Measurements from ENCODE around the gene TLL1.

TLL1 gene

GRCh38 chr4:166043801-166044200, 170.8 kb downstream of the TLL1 start:
- Histone ChIP-seq H3K4me3 (ENCODE audit: low read length) (no peak overlapping the region), H3K9me3 (ENCODE audit: insufficient read depth, low read length) (no peaks in the 10 kb centered on the region), H3K79me2 (ENCODE audit: low read length) (no peaks in the 10 kb centered on the region), H4K20me1 (ENCODE audit: insufficient read depth, low read length) (no peaks in the 10 kb centered on the region), H3K4me1 (ENCODE audit: low read length) (peaks cover 10% of the 10 kb centered on the region), H3K27me3 (ENCODE audit: low read depth, low read length) (no peaks in the 10 kb centered on the region), H3K27ac (ENCODE audit: low read length) (no peak overlapping the region), H3K9ac (ENCODE audit: low read length) (no peak overlapping the region), H3K4me2 (ENCODE audit: low read length) (no peak overlapping the region), H2AFZ (ENCODE audit: low read depth, low read length) (no peak overlapping the region), H3K36me3 (replicated peaks; ENCODE audit: low read depth, low read length) (no peaks in the 10 kb centered on the region)
- TF ChIP-seq CTCF (IDR thresholded peaks at IDR 0.05; ENCODE audit: low read depth, low read length) = no peak
- TF ChIP-seq EZH2phosphoT487 (IDR thresholded peaks at IDR 0.05; ENCODE audit: low read depth) = no peak

GRCh38 chr4:166044871-166045270, 171.8 kb downstream of the TLL1 start:
- Histone ChIP-seq H3K27ac (ENCODE audit: low read length) (no peak overlapping the region), H3K27me3 (ENCODE audit: low read depth, low read length) (no peaks in the 10 kb centered on the region), H3K4me3 (ENCODE audit: low read length) (no peak overlapping the region), H2AFZ (ENCODE audit: low read depth, low read length) (peak overlapping the region; percentile 30; the same call in 1 of the 2 replicates), H3K9me3 (ENCODE audit: insufficient read depth, low read length) (no peaks in the 10 kb centered on the region), H3K9ac (ENCODE audit: low read length) (no peak overlapping the region), H3K36me3 (replicated peaks; ENCODE audit: low read depth, low read length) (no peaks in the 10 kb centered on the region), H3K4me1 (ENCODE audit: low read length) (peaks cover 10% of the 10 kb centered on the region), H4K20me1 (ENCODE audit: insufficient read depth, low read length) (no peaks in the 10 kb centered on the region), H3K79me2 (ENCODE audit: low read length) (no peaks in the 10 kb centered on the region), H3K4me2 (ENCODE audit: low read length) (no peak overlapping the region)
- TF ChIP-seq EZH2phosphoT487 (IDR thresholded peaks at IDR 0.05; ENCODE audit: low read depth) (no peak), CTCF (IDR thresholded peaks at IDR 0.05; ENCODE audit: low read depth, low read length) (no peak)

GRCh38 chr4:166045457-166045856, 172.4 kb downstream of the TLL1 start:
- H3K27me3 ChIP-seq (ENCODE audit: low read depth, low read length) = no peaks in the 10 kb centered on the region
- no peaks in the 10 kb centered on the region for H3K36me3 ChIP-seq (replicated peaks; ENCODE audit: low read depth, low read length)
- H4K20me1 ChIP-seq (ENCODE audit: insufficient read depth, low read length) = no peaks in the 10 kb centered on the region
- H3K4me2 ChIP-seq (ENCODE audit: low read length) = peak overlapping the region; percentile 57
- TF ChIP-seq EZH2phosphoT487 (IDR thresholded peaks at IDR 0.05; ENCODE audit: low read depth) (no peak), CTCF (IDR thresholded peaks at IDR 0.05; ENCODE audit: low read depth, low read length) (no peak)
- H3K9me3 ChIP-seq (ENCODE audit: insufficient read depth, low read length) = no peaks in the 10 kb centered on the region
- H3K79me2 ChIP-seq (ENCODE audit: low read length) = no peaks in the 10 kb centered on the region
- no peak overlapping the region for H3K27ac ChIP-seq (ENCODE audit: low read length)
- peak overlapping the region; percentile 61 for H3K4me3 ChIP-seq (ENCODE audit: low read length)
- peaks cover 10% of the 10 kb centered on the region for H3K4me1 ChIP-seq (ENCODE audit: low read length)
- H3K9ac ChIP-seq (ENCODE audit: low read length) = 0 out of 2 replicates have a peak overlapping the region, but pooled peaks have one; percentile 2
- peak overlapping the region; percentile 30 for H2AFZ ChIP-seq (ENCODE audit: low read depth, low read length)

GRCh38 chr4:166049036-166049435, 176.0 kb downstream of the TLL1 start:
- H4K20me1 ChIP-seq (ENCODE audit: insufficient read depth, low read length) = no peaks in the 10 kb centered on the region
- no peak overlapping the region for H3K4me3 ChIP-seq (ENCODE audit: low read length)
- H2AFZ ChIP-seq (ENCODE audit: low read depth, low read length) = no peak overlapping the region
- no peaks in the 10 kb centered on the region for H3K36me3 ChIP-seq (replicated peaks; ENCODE audit: low read depth, low read length)
- no peak overlapping the region for H3K4me2 ChIP-seq (ENCODE audit: low read length)
- no peaks in the 10 kb centered on the region for H3K79me2 ChIP-seq (ENCODE audit: low read length)
- TF ChIP-seq EZH2phosphoT487 (IDR thresholded peaks at IDR 0.05; ENCODE audit: low read depth) (no peak), CTCF (IDR thresholded peaks at IDR 0.05; ENCODE audit: low read depth, low read length) (no peak)
- H3K27ac ChIP-seq (ENCODE audit: low read length) = no peak overlapping the region
- peaks cover 10% of the 10 kb centered on the region for H3K4me1 ChIP-seq (ENCODE audit: low read length)
- no peaks in the 10 kb centered on the region for H3K27me3 ChIP-seq (ENCODE audit: low read depth, low read length)
- H3K9ac ChIP-seq (ENCODE audit: low read length) = no peak overlapping the region
- no peaks in the 10 kb centered on the region for H3K9me3 ChIP-seq (ENCODE audit: insufficient read depth, low read length)
